Measurements from ENCODE around the gene ARHGAP19.

DNA sequence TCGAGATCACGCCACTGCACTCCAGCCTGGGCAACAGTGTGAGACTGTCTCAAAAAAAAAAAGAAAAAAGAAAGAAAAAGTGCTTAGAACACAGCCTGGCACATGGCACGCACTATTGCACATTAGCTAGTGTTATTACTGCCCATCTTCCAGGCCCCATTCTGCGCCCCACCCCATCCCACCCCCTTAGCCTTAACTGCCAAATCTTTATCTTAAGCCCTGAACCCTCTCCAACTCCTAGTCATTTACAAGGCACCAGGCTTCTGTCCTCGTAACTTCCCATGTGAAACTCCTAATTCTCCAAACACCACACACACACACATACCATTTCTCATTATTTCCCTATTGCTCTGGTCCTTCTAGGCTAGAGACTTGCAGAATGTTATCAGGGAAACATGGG is 37.3 kb upstream of the ARHGAP19 start:
- TF ChIP-seq, protein P1, sequence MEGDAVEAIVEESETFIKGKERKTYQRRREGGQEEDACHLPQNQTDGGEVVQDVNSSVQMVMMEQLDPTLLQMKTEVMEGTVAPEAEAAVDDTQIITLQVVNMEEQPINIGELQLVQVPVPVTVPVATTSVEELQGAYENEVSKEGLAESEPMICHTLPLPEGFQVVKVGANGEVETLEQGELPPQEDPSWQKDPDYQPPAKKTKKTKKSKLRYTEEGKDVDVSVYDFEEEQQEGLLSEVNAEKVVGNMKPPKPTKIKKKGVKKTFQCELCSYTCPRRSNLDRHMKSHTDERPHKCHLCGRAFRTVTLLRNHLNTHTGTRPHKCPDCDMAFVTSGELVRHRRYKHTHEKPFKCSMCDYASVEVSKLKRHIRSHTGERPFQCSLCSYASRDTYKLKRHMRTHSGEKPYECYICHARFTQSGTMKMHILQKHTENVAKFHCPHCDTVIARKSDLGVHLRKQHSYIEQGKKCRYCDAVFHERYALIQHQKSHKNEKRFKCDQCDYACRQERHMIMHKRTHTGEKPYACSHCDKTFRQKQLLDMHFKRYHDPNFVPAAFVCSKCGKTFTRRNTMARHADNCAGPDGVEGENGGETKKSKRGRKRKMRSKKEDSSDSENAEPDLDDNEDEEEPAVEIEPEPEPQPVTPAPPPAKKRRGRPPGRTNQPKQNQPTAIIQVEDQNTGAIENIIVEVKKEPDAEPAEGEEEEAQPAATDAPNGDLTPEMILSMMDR (IDR thresholded peaks at IDR 0.05; ENCODE audit: insufficient read depth, low read length): no peak
- TF ChIP-seq POLR2AphosphoS5 (IDR thresholded peaks at IDR 0.05; ENCODE audit: low read depth) (no peak), SPI1 (IDR thresholded peaks at IDR 0.05; ENCODE audit: borderline replicate concordance, low read depth) (no peak)
